GM21526 (cell line): ENCODE data around the gene PODXL2.
"Not testable (repeated sequence)": the region's sequence is repeated elsewhere in the genome, so short reads cannot be mapped to it uniquely, and the experiment has no call there.

Source experiments
- ATAC-seq: cut with Tn5 transposase; IDR thresholded peaks from one replicate; pipeline ENCODE4 v1.9.1; 2021; ENCODE audit warnings: moderate library complexity; ENCODE audit not compliant: unreplicated experiment, low FRiP score

The PODXL2 gene

DNA sequence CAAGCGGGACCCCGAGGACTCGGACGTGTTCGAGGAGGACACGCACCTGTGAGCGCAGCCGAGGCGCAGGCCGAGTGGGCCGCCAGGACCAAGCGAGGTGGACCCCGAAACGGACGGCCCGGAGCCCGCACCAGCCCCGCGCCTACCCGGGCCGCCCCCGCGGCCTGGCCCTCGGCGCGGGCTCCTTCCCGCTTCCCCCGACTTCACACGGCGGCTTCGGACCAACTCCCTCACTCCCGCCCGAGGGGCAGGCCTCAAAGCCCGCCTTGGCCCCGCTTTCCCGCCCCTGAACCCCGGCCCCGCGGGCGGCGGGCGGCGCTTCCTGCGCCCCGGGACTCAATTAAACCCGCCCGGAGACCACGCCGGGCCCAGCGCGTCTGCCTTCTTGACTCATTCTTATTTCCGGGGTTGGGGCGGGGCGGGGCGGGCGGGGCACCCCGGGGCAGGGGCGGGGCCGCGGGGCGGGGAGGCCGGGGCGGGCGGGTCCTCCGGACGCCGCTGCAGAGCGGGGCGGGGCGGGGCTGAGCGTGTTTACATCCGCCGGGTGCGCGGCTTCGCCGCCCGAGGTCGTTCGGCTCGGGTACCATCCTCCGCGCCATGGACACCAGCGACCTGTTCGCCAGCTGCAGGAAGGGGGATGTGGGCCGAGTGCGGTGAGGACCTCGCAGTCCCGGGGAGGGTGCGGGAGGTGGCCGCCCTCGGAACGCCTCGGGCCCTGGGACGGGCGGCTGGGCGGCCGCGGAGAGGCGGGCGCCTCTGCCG, 43.6 kb downstream of the PODXL2 start, which contains the start of gene ABTB1:
Gene ABTB1 (plus strand): TSS at position 524 of the 762 bp plus-strand sequence. CDS start 74 bp downstream, at position 598.
- peak; percentile 55 for ATAC-seq

DNA sequence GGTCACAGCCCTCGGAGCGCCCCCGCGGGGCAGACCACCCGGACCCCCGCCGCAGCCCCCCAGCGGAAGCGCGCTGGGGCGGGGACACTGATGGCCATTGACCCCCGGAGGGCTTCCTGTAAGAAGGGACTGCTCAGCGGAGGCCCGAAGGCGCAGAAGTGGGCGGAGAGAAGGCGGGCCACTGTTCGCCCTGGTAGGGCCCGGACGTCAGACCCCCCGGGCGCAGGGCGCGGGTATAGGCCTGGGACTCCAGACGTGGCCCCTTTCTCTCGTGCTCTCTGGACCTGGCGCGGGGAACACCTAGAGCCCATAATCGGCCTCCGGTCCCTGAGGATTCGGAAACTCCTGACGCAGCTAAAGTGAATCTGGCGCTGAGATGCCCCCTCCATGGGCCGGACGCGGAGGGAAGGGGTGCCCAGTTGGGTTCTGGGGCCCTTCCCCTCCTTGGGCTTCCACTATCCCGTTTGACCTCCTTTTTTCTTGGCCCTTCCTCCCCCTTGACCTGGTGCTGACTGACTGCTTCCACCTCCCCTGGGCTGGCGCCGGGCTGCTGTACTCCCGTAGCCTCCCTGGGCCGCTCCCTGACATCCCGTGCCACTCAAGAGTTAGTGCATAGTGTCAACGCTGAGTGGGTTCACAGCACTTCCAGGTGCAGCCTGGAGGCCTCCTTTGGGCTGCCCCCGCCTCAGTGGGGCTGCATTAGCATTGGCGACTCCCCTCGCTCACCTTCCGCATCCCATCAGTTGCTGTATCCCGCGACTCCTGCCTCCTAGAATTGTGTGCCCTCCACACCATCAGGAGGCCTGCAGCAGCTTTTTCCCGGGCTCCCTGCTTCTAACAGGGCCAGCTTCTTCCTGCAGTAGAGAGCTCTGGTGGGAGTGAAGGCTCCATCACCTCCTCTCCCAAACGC, 44.5 kb downstream of the PODXL2 start:
- no peak for ATAC-seq

DNA sequence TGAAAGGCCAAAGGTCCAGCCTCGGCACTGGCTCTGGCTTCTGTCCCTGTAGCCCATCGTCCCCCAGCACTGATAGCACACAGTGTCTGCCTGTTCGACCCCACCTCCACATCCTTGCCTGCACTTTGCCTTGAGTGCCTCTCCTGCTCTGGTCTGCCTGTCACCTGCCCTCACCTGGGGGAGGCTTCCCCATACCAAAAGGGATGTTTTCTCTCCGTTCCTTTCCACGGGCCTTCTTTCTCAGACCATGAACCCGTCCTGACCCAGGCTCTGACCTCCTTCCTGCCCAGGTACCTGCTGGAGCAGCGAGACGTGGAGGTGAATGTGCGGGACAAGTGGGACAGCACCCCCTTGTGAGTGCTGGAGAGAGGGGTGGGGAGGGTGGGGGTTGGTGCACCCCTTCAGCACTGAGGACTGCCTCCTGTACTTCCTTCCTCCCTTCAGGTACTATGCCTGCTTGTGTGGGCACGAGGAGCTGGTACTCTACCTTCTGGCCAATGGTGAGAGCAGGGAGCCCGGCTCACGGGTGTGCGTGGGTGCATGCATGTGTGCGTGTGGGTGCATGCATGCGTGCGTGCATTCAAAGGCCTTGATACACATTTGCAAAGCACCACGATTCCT, 45.2 kb downstream of the PODXL2 start:
- ATAC-seq: no peak

DNA sequence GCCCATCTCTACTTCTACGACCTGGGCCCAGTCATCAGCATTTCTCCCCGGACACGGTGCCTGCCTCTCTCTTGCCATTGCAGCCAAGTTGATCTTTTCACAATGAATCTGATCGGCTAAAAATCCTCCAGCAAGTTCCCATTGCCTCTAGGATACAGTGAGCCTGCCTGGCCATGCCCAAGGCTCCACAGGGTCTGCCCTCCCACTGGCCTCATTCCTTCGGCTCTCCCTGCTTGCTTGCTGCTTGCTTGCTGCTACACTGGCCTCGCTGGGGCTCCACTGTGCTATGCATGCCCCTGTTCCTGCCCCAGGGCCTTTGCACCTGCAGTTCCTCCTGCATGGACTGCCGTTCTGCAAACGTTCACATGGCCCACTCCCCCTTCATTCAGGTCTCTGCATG, 45.8 kb downstream of the PODXL2 start:
- ATAC-seq: no peak

DNA sequence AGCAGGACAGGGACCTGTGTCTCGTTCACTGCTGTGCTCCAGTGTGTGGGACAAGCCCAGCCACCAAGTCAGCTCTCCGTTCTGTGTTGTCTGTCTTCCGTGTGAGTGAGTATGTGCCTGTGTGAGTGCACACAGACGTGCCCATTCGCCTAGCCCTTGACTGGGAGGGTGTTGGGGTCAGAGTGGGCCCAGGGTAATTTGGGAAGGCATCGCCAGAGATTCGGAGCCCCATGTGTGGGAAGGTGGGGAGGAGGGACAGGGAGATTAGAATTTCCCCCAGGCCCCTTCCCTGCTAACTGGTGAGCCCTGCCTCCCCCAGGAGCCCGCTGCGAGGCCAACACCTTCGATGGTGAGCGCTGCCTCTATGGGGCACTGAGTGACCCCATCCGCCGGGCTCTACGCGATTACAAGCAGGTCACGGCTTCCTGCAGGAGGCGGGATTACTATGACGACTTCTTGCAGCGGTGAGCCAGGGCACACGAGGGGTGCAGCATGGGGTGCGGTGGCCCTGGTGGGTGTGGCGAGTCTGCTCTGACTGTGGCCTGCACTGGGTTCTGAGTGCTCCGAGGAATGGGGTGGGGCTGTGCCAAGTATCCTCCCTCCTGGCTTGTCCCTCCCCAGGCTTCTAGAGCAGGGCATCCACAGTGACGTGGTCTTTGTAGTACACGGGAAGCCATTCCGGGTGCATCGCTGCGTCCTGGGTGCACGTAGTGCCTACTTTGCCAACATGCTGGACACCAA, 46.8 kb downstream of the PODXL2 start:
- no peak for ATAC-seq

DNA sequence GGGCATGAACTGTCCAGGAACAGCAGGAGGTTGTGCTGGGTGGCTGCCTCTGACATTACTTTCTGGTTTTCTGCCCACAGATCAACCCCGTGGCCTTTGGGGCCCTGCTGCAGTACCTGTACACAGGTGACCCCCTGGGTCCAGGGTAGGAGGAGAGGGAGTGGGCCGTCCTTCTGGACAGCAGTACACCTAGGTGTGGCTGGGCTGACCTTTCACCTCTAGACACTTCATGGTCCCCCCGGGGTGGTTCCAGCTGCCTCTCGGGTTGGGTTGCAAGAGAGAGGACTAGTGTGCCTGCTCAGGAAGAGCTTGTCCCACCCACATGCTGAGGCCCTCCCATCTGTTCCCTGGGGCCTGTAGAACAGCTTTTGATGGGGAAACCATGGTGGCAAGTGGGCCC, 47.5 kb downstream of the PODXL2 start:
- ATAC-seq: no peak

DNA sequence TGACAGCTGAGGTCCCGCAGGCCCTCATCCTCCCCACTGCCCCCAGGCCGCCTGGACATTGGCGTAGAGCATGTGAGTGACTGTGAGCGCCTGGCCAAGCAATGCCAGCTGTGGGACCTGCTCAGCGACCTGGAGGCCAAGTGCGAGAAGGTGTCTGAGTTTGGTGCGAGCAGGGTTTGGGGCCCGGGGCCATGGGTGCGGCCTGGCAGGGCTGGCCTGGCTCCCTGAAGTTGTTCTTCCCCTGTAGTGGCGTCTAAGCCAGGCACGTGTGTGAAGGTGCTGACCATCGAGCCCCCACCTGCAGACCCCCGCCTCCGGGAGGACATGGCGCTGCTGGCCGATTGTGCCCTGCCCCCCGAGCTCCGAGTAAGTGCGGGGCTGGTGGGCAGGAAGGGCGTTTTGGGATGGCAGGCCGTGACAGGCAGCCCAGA, 48.0 kb downstream of the PODXL2 start:
- ATAC-seq: no peak

DNA sequence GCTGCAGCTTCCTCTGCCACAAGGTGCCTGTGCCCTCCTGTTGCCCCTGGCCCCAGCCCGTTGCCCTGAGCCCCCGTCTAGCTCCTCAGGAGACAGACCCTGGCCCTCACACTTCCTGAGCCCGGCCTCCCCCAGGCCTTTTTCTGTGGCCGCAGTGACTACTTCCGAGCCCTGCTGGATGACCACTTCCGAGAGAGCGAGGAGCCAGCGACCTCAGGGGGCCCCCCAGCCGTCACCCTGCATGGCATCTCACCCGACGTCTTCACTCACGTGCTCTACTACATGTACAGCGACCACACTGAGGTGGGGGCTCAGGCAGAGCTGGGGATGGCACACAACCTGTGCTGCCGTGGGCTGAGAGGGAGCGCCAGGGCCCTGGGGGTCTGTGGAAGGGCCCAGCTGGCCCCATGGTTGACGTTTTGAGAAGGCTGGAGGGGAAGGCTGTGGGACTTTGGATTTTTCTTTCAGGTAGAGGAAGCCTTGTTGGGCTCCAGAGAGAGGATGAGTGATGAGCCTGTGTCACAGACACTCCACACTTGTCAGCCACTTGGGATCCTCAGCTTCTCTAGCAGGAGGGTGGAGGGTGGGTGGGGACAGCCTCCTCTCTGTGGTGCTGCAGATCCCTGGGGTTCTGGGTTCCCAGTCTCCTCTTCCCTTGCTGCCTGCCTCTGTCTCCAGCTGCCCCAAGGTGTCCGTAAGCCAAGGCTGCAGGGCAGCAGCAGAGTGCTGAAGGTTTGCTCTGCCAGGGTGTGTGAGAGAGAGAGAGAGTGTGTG, 48.7 kb downstream of the PODXL2 start:
- ATAC-seq: no peak

DNA sequence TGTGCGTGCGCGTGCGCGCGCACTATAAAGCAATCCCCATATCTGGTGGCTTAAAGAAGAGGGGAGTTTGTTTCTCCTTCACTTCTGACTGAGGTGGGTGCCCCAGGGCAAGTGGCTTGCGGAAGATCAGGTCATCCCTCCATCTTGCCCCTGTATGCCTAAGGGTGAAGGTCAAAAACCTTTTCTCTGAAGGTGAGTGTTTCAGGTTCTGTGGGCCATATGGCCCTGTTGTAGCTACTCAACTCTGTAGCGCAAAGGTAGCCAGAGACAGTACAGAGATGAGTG, 49.3 kb downstream of the PODXL2 start:
- no peak for ATAC-seq

DNA sequence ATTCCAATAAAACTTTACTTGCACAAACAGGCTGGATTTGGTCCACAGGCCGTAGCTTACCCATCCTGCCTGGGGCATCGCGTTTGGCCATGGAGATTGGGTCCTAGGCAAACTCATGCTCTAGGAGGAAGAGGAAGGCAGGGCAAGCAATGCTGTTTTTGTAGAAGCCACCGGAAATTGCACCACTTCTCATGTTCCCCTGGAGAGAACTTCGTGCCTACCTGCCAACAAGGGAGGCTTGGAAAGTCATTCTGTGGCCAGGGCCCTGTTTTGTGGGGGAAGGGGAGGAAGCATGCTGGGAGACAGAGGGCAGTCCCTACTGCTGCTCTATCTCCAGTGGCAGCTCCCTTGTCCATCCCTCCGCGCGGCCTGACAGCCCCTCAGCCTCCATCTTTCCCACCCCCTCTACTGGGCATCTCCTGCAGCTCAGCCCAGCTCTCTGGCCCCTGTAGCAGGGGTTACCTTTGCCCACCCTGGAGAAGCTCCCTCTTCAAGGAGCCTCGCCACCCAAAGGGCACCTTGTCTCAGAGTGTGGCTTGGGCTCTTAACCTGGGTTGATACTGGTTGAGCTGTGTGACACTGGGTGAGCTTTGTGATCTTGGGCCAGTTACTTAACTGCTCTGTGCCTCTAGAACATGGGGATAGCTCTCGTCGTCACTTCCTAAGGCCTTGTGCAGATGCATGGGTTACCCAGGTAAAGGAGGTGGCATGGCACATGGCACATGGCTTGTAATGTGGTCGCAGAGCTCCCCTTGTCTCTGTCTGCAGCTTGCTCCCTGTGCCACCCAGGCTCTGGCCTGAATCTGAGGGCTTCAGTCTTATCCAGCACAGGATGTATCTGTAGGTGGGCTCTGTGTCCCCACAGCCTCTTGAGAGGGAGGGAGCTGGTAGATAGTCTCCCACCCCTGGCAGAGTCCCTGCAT, 49.9 kb downstream of the PODXL2 start:
- no peak for ATAC-seq

DNA sequence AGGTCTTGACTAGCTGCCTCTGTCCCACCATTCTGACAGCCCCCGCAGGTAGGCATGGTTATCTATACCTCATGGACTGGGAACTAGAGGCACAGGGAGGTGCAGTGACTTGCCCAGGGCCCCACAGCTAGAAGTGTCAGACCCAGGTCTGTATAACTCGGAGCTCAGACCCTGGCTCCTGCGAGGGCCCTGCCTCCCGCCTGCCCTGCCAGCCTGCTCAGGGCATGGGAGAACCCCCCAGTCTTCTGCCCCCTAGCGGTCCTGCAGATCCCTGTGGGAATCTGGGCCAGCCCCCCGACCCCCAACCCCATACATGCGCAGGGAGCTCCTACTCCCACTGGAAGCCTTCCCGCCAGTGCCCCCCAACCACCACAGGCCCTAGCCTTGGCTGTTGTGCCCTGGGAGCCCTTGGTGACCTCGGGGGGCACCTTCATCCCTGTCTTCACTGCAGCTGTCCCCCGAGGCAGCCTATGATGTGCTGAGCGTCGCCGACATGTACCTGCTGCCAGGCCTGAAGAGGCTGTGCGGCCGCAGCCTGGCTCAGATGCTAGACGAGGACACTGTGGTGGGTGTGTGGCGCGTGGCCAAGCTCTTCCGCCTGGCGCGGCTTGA, 50.7 kb downstream of the PODXL2 start:
- ATAC-seq: no peak

DNA sequence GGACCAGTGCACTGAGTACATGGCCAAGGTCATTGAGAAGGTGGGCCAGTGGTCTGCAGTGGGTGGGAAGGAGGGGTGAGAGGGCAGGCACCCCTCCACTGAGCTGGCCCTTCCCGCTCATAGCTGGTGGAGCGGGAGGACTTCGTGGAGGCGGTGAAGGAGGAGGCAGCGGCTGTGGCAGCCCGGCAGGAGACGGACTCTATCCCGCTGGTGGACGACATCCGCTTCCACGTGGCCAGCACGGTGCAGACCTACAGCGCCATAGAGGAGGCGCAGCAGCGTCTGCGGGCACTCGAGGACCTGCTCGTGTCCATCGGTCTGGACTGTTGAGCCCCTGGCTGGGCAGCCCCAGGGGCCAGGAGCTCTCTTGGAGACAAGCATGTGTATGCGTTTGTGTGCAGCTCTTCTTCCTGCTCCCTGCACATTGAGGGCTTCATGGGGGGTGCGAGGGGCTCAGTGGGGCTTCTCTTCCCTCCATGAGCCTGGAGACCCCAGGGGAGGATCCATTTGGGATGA, 51.2 kb downstream of the PODXL2 start:
- no peak for ATAC-seq

DNA sequence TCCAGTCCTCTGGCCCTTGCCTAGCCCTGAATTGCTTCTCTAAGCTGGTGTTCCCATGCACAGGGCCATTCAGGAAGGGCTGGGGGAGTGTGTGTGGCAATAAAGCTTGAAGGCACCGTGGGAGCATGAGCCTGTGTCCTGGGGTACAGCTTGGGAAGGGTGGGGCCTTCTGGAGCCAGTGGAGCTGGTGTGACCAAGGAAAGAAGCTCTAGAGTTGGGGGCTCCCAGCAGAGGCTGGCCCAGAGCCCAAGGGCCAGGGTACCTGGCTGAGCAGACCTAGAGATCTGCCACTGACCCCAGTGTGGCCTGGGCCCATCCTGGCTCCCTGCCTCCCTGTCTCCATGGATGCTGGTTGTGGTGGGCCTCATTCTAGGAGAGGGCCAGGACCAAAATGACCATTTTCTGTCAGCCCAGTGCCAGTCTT, 51.8 kb downstream of the PODXL2 start:
- no peak for ATAC-seq

DNA sequence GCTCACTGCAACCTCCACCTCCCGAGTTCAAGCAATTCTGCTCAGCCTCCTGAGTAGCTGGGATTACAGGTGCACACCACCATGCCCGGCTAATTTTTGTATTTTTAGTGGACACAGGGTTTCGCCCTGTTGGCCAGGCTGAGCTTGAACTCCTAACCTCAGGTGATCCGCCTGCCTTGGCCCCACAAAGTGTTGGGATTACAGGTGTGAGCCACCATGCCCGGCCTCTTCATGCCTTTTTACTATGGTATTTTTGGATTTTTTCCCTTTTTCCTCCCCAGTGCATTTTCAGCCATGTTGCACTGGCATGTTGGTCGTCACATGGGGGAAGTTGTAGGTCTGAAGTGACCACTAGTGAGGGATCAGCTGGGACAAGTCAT, 53.2 kb downstream of the PODXL2 start:
- ATAC-seq: not testable (repeated sequence)

DNA sequence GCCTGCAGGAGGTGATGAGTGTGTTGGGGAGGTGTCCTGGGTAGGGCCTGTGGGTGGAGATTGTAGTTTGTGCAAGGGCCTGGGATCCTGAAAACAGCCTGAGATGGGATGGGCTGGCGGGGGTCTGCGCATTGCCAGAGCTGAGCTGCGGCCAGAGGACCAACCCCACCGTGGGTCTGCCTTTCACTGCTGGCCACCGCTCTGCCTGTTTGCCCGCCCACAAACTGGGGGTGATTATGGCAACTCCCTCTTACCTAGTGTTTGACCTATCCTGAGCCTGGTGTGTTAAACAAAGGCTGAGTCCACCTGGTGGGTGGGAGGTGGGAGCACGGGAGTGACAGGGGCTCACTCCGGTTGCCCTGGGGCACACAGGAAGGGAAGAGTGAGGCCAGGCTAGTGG, 53.6 kb downstream of the PODXL2 start:
- no peak for ATAC-seq

DNA sequence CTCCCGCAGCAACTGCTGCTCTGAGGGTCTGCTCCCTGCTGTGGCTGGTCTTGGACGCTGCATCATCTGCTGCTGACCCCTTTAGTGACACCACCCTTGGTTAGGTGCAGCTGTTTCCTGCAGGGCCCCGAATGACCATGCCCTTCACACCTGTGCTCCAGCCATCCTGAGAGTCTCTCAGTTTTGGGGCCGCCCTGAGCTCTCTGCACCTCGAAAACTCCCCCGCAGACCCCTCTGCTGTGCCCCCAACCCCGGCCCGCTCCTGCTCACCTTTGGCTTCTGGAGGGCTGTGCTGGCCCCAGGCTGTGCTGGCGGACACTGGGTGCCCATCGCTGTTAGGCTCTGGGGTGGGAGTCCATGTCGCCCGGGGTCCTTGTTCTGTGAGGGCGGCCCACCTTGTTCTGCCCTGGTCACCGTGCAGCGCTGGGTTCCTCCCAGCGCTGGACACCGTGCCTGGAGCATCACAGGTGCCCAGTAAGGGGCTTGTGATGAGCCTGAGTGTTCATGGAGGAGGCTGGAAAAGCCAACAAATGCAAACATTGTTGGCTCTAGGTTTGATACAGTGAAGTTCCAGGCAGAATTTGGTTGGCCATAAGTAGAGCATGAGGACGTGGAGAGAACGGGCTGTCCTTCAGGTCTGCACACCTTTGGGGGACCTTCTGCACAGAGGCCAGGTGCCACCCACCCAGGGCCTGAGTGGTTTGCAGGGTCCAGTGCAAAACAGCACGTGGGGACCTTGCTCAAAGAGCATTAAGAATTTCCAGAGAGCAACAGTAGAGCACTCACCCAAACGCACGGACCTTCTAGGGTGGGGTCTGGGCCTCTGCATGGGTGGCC, 56.1 kb downstream of the PODXL2 start:
- no peak for ATAC-seq

DNA sequence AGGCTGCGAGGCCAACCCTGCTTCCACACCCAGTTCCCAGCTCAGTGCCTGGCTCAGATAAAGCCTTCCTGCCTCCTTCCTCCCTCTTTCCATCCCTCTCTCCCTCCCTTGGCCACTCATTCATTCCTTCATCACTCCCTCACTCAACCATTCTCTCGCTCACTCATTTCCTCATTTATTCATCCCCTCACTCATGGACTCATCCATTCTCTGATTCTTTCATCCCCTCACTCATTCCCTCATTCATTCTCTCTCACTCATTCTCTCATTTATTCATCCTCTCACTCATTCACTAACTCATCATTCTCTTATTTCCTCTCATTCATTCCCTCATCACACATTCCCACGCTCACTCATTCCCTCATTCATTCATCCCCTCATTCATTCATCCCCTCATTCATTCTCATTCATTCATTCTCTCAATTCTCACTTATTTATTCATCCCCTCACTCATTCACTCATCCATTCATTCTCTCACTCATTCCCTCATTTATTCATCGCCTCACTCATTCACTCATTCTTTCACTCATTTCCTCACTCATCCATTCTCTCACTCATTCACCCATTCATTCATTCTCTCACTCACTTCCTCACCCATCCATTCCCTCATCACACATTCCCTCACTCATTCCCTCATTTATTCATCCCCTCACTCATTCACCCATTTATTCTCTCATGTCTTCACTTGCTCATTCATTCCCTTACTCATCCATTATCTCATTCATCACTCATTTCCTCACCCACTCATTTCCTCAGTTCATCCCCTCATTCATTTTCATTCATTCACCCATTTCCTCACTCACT, 56.9 kb downstream of the PODXL2 start:
- ATAC-seq: no peak
